HL-60/S4 (cell line): ENCODE measurements around the gene MRTFA.
"Not testable (repeated sequence)": the region's sequence is repeated elsewhere in the genome, so short reads cannot be mapped to it uniquely, and the experiment has no call there.

ENCODE experiments used
- in situ Hi-C: fragments of 300-500 bp; cut with MboI; formaldehyde crosslinking; loops from 2 replicates; pipeline ENCODE4 v1.14.3; 2022; ENCODE audit warnings: low sequenced_read_pairs

Gene MRTFA

DNA sequence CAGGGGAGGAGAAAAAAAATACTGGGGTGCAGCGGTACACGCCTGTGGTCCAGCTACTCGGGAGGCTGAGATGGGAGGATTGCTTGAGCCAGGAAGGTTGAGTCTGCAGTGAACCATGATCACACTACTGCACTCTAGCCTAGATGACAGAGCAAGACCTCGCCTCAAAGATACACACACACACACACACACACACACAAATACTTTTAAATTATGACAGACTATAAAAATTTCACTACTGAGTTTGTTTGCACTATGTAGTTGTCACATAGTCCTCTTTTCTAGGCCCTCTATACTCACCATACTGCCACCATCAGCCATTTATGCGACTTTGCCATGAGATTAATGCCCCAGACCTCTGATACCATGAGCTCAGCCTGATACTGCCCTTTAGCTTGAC is 109.6 kb downstream of the MRTFA start:
- in situ Hi-C loops = loop anchor here (25.0 kb wide), 1 partner anchor 360 kb away; no protein-coding TSS in a partner anchor

DNA sequence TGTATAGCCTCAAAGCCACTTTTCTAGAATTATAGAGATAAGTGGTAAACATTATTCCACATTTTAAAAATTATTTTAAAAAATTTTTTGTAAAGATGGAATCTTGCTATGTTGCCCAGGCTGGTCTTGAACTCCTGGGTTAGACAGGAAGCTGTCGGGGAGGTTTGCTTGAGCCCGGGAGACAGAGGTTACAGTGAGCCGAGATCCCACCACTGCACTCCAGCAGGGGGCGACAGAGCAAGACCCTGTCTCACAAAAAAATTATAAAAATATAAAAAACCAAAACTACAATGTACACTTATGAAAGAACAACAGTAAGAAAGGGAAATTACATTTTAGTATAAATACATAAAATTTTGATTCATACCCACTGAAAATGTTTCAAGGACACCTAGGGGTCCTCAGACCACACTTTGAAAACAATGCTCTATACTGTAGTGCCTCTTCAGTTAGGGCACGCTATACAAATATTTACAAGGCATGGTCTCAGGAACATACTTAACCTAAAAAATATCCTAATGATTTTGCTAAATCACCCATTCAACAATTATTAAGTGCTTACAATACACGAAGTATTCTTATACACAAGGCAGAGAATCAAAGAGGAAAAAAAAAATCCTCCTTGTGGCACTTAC is 111.2 kb downstream of the MRTFA start:
- in situ Hi-C loops = loop anchor here (25.0 kb wide), 1 partner anchor 362 kb away; no protein-coding TSS in a partner anchor

DNA sequence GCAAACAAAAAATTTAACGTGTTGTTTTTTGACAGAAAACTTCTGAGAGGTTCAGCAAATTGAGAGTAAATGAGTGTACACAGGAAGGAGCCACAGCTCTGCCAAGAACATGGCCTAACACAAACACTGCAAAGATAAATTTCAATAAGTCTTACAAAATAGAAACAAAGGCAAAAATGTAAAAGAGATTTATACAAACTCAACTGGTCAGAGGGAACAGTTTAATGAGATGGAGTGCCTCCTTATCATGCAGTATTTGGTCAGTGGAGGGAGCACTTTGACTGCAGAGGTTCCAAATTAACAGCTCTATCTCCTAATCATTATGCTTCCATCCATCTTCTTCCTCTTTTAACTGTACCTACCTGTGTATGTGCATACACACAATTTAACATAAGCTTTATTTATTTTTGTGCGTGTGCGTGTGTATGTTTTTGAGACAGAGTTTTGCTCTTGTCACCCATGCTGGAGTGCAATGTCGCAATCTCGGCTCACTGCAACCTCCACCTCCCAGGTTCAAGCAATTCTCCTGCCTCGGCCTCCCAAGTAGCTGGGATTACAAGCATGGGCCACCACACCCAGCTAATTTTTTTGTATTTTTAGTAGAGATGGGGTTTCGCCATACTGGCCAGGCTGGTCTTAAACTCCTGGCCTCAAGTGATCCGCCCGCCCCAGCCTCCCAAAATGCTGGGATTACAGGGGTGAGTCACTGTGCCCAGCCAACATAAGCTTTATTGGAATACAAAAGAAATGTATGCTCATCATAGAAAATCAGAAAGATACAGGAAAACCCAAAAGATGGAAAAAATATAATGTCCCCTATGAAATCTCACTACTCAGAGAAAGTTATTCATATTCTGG is 111.9 kb downstream of the MRTFA start:
- in situ Hi-C loops = loop anchor here (25.0 kb wide), 1 partner anchor 363 kb away; no protein-coding TSS in a partner anchor

DNA sequence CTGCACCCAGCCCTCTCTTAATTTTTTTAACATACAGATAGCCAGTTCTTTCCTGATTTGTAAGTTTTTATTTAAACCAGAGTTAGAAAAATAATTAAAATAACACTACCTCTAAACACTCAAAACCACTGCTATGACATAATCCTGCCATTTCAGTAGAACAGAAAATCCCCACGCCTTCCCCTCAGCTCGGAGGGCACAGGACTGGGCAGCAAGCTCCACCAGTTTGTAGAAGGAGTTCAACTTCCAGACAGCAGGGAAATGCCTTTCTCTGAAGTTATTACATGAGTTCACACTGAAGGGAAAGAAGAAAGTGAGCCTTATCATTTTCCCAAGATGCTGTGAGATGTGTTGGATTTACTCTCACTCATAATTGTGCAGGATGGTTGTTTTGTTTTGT is 114.4 kb downstream of the MRTFA start:
- in situ Hi-C loops = no loop called here

DNA sequence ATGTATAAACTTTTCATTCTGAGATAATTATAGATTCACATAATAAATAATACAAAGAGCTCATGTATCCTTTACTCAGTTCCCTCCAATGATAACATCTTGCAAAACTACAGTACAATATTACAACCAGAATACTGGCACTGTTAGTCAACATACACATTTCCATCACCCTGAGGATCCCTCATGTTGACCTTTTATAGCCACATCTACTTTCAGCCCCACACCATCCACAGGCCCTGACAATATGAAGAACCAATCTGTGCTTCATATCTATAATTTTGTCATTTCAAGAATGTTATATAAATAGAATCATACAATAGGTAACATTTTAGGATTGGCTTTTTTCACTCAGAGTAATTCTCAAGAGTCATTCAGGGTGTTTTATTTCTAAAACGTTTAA is 115.5 kb downstream of the MRTFA start:
- in situ Hi-C loops = no loop called here

DNA sequence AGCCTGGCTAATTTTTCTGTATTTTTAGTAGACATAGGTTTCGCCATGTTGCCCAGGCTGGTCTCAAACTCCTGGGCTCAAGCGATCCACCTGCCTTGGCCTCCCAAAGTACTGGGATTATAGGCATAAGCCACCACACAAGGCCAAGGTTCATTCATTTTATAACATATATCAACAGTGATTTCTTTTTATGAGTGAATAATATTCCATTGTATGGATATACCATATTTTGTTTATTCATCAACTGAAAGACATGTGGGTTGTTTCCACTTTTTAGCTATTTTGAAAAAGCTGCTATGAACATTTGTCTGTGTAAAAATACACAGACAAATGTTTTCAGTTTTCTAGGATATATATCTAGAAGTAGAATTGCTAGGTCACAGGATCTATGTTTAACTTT is 116.0 kb downstream of the MRTFA start:
- in situ Hi-C loops = no loop called here

DNA sequence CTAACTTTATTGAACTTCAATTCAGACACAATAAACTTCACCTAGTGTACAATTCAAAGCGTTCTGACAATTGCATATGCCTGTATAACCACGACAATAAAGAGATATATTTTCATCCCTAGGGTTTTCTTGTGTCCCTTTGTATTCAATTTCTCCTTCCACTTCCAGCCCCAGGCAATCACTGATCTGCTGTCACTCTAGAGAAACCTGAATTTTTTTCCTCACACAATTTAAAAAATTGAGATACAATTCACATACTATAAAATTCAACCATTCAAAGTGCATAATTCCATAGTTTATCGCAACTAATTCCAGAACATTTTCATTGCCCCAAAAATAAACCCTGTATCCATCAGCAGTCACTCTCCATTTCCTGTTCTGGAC is 116.6 kb downstream of the MRTFA start:
- in situ Hi-C loops = no loop called here

DNA sequence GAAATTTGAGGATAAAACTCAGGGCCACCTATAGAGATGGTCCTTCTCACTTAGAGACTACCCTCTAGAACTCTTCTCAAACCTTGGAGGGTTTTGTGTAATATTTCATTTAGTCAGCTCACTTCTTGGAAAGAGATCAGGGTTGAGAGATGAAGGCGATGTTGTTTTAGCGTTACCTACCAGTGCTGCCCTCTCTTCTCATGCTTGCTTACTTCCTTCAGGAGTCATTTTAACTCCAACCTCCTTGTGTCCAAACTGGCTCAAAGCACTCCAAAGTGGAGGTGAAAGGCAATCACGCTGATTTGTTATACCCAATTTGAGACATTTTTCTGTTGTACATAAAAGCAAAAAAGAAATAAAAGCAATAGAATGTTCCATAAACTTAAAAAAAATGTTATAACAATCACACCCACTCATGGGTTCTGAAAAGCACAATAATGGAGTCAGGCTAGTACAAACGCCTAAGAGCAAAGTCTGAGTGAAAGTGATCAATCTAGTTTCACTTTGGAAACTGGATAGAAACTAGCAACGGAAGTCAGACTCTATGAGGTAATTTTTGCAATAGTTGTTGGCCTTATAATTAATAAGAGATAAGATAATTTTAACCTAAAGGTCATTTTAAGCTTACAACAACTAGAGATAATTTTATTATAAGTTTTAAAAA is 117.1 kb downstream of the MRTFA start:
- in situ Hi-C loops = no loop called here

DNA sequence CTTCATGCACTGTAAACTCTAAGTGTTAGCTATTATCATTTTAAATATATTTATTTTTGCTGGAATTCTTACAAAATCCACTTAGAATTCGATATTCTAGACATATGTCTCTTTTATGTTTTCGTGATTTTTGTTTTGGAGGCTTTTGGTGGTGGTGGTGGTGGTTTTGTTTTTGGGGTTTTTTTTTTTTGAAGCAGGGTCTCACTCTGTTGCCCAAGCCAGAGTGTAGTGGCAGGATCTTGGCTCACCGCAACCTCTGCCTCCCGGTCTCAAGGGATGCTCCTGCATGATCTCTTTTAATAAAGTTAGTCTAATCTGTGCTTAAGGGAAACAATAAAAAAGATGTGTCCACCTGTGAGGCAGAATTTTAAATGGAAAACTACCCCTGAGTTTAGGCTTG is 117.7 kb downstream of the MRTFA start:
- in situ Hi-C loops = no loop called here

DNA sequence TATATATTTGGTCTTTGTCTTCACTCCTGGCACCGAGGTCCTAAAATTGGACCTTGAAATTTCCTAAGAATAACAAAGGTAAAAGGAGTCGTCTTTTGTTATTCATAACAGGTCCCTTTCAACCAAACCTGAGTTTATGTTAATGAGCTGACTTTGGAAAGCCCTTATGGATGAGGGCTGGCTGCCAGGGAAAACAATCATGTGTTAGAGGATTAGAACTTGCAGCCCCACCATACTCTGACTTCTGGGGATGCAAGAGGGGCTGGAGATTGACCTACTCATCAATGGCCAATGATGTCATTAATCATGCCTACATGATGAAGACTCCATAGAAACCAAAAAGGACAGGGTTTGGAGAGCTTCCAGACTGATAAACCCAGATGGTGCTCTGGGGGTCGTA is 118.9 kb downstream of the MRTFA start:
- in situ Hi-C loops = no loop called here

DNA sequence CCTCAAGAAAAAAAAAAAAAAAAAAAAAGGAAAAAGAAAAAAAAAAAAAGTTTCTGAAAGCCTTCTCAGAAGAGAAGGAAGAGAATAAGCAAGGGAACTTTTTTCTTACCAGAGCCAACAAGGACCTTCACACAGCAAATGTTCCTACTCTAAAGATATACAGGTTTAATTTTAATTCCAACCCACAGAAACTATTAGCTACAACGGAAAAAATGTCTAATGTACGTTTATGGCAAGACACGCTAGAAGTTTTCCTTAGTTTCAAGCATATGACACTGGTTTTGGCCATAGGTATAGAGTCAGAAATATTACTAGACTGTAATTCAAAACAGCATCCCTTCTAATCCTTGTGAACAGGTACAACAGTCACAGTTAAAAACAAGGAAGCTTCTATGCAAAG is 120.1 kb downstream of the MRTFA start:
- in situ Hi-C loops = no loop called here

DNA sequence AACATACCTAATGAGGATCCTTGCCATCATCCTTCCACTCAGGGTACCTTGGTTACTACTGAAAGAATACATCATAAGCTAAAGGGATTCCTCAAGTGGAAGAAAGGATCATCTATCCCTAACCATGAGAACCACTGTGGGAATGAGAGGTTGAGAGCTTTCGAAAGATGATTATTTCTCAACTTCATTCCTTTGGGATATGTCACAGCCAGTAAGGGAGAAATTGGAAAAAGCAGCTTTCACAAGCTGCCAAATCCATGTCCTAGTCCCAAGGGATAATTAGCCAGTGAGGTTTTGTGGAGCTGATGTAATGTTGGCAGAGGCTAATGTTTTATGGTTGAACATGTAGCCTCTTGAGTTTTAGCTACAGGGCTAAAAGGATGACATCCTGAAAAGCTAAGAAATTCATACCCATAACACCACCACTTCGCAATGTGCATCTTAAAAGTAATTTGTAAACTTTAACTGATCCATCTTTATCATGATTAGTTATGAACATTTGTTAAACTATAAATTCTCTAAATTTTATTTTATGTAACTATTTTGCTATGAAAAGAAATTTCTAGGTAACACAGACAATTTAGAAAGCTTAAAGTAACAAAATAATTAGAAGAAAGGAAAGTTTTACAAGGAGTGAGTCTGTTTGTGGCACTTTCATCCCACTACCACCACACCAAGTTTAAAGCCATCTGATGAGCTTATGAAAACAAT is 123.9 kb downstream of the MRTFA start:
- in situ Hi-C loops = no loop called here

DNA sequence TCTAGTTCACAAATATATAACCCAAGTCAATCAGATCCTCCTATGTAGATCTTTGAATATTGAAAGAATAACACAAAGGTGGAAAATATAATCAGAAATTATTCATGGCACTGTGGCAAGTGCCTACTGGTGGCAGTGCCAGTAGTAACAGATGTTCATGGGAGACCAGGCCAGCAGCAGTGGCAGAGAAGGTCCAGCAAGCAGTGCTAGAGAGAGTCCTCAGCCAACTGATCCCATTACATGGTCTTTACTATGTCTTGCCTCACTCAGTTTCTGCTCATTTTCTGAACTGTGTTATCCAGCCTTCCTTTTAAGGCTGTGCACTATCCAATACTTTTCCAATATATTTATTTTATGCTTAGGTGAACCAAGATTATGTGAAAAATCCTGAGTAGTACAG is 124.9 kb downstream of the MRTFA start:
- in situ Hi-C loops = no loop called here

DNA sequence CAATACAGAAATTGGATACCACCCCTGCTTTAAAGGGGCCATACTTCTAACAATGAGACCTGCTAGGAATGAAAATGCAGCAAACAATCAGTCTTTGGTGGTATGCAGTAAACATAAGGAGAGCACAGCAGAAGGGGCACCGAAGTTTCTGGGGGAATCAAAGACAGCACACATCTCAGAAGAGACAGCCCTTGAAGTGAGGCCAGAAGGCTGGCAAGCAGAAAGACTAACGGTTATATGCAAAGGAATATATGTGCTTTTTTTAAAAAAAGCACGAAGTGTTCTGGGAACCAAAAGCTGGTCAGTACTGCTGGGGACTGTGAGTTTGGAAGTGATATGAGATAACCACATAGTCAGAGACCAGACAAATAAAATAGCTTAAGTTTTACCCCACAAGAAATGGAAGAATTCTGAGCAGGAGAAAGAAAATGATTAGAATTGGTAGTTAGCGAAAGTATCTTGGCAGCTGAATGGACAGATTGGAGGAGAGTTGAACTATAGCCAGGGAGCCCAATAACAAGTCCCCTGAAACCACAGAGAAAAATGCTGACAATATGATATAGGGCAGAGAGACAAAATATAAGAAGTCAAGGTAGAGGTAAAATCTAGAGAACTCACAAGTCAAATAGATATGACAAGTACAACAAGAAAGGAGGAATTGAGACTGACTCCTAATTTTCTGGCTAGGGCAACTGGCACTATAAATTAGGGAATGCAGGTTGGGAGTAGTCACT is 125.7 kb downstream of the MRTFA start:
- in situ Hi-C loops = no loop called here

DNA sequence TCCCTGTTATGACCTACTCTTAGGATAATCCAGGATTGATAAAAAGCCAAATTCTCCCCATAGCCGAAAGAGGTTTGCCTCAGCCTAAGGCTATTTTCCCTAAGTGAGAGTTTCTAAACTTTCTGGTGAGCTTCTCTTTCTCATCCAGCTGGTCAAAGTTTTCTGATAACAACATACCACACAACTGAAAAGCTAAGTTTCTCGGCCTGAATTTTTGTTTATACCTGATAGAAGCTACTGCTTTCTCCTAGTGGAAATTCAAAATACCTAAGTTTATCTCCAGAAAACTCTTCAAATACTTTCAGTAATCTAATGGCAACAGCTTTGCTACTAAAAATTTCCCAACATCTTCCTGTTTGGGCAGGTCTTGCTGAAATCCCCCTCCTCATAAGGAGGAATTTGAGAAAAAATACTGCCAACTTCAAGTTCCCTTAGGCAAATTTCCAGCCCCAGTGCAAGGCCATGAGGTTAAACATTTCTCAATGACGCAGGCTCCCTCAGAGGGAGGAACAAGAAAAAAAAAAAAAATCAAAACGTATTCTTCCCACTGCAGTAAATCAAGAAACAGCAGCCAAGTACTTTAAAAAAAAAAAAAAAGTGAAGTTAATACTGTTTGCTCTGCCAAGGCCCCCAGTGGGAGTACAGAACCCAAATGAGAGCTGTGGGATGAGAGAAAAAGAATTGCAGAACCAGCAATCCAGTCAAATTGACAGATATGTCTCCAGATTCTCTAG is 127.0 kb downstream of the MRTFA start:
- in situ Hi-C loops = no loop called here

DNA sequence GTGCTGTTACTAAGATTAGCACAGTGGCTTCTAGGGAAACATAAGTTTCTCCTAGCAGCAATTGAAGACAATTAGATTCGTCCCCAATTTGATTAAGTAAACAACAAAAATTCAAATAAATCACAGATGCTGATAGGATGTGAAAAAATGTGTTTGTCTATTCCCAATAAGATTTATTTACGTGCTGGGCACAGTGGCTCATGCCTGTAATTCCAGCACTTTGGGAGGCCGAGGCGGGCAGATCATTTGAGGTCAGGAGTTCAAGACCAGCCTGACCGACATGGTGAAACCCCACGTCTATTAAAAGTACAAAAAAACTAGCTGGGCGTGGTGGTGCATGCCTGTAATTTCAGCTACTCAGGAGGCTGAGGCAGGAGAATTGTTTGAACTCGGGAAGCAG is 128.5 kb downstream of the MRTFA start:
- in situ Hi-C loops = not testable (repeated sequence)

DNA sequence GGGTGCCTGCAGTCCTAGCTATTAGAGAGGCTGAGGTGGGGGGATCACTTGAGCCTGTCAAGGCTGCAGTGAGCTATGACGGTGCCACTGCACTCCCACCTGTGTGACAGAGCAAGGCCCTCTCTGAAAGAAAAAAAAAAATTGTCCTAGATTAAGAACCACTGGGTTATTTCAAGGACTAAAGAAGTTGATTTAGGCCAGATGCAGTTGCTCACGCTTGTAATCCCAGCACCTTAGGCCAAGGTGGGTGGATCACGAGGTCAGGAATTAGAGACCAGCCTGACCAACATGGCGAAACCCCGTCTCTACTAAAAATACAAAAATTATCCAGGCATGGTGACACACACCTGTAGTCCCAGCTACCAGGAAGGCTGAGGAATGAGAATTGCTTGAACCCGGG is 129.0 kb downstream of the MRTFA start:
- in situ Hi-C loops = no loop called here

DNA sequence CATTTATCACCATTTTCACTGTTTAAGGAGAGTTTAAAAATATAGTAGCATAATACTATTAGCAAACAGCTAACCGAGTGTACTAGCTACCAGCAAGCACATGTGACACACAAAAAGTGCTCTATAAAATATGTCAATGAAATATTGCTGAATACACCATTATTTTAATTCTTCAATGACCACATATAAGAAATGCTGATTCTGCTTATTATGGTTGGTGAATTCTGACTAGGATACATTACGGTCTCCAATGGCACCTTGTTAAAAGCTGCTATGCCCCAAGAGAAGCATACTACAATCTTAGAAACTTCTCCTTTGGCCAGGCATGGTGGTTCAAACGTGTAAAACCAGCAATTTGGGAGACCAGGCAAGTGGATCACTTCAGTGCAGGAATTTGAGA is 129.8 kb downstream of the MRTFA start:
- in situ Hi-C loops = no loop called here

DNA sequence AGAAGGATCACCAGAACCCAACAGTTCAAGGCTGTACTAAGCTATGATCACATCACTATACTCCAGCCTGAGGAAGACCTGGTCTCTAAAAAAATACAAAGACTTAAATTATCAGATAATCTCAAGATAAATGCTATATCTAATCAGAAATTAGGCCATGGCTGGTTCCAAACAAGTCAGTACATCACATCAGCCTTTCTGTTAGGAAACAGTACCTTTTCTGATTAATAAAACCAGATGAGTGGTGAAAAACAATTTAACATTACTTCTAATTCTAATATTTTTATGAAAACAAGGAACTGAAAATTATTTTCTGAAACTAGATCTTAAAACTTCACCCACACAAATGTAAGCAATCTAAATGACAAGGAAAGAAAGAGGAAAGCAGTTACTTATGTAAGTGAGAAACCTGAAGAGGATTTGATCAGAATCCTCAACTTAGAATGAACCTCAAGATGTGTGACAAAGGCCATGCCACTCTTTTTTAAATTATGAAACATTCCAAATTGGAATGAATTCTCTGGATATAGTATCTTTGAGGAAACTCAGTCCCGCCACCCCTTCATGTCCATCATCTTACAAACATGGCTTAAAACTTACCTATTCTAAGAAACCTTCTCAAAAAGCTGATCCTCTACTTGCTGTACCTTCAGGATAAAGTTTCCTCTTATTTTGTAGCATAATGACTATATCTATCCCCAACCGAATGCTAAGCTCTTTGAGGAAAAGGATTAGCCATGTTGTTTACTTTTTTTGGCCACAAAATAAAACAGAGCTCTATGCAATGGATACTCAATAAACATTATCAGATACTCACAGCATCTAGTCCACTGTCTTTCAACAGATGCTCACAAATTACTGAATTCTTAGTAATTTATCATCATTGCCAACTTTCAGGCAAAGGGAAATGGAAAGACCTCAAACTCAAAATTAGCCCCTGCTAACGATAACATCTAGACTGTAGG is 132.0 kb downstream of the MRTFA start:
- in situ Hi-C loops = no loop called here
